ENCODE data around the gene ATP11B.

The ATP11B gene

GRCh38 chr3:182970811-182971418 lies 177.6 kb downstream of the ATP11B start:
- no peak for ATAC-seq
- TF ChIP-seq CREB5 (CRISPR knock-in tag; IDR thresholded peaks at IDR 0.05; ENCODE audit: low read depth) = no peak
- no peak for TF ChIP-seq TCF4 (CRISPR knock-in tag; IDR thresholded peaks at IDR 0.05; ENCODE audit: borderline replicate concordance)
- TF ChIP-seq TOX (CRISPR knock-in tag; IDR thresholded peaks at IDR 0.05; ENCODE audit: borderline replicate concordance) = no peak
- TF ChIP-seq ZNF8 (CRISPR knock-in tag; IDR thresholded peaks at IDR 0.05) = no peak
- no peak for TF ChIP-seq ZFP3 (CRISPR knock-in tag; IDR thresholded peaks at IDR 0.05)
- no peak for TF ChIP-seq ESRRG (CRISPR knock-in tag; IDR thresholded peaks at IDR 0.05)
- no peak for TF ChIP-seq OSR1 (CRISPR knock-in tag; IDR thresholded peaks at IDR 0.05)
- no peak for TF ChIP-seq ZFP30 (CRISPR knock-in tag; IDR thresholded peaks at IDR 0.05)
- TF ChIP-seq ZC3H10 (CRISPR knock-in tag; IDR thresholded peaks at IDR 0.05) = no peak
- no peak for TF ChIP-seq ARNTL (CRISPR knock-in tag; IDR thresholded peaks at IDR 0.05; ENCODE audit: borderline replicate concordance, low read depth)
- no peak for TF ChIP-seq ZNF70 (CRISPR knock-in tag; IDR thresholded peaks at IDR 0.05)
- TF ChIP-seq CSDC2 (CRISPR knock-in tag; IDR thresholded peaks at IDR 0.05) = no peak
- no peak for TF ChIP-seq GLIS3 (CRISPR knock-in tag; IDR thresholded peaks at IDR 0.05)
- no peak for TF ChIP-seq TSHZ2 (CRISPR knock-in tag; IDR thresholded peaks at IDR 0.05)
- TF ChIP-seq SNAI2 (CRISPR knock-in tag; IDR thresholded peaks at IDR 0.05) = no peak
- no peak for TF ChIP-seq ISL1 (CRISPR knock-in tag; IDR thresholded peaks at IDR 0.05)
- no peak for TF ChIP-seq RARB (CRISPR knock-in tag; IDR thresholded peaks at IDR 0.05)
- TF ChIP-seq, protein P1, sequence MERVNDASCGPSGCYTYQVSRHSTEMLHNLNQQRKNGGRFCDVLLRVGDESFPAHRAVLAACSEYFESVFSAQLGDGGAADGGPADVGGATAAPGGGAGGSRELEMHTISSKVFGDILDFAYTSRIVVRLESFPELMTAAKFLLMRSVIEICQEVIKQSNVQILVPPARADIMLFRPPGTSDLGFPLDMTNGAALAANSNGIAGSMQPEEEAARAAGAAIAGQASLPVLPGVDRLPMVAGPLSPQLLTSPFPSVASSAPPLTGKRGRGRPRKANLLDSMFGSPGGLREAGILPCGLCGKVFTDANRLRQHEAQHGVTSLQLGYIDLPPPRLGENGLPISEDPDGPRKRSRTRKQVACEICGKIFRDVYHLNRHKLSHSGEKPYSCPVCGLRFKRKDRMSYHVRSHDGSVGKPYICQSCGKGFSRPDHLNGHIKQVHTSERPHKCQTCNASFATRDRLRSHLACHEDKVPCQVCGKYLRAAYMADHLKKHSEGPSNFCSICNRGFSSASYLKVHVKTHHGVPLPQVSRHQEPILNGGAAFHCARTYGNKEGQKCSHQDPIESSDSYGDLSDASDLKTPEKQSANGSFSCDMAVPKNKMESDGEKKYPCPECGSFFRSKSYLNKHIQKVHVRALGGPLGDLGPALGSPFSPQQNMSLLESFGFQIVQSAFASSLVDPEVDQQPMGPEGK (CRISPR knock-in tag; IDR thresholded peaks at IDR 0.05; ENCODE audit: borderline replicate concordance) = no peak
- TF ChIP-seq, protein P2, sequence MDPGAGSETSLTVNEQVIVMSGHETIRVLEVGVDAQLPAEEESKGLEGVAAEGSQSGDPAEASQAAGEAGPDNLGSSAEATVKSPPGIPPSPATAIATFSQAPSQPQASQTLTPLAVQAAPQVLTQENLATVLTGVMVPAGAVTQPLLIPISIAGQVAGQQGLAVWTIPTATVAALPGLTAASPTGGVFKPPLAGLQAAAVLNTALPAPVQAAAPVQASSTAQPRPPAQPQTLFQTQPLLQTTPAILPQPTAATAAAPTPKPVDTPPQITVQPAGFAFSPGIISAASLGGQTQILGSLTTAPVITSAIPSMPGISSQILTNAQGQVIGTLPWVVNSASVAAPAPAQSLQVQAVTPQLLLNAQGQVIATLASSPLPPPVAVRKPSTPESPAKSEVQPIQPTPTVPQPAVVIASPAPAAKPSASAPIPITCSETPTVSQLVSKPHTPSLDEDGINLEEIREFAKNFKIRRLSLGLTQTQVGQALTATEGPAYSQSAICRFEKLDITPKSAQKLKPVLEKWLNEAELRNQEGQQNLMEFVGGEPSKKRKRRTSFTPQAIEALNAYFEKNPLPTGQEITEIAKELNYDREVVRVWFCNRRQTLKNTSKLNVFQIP (CRISPR knock-in tag; IDR thresholded peaks at IDR 0.05; ENCODE audit: borderline replicate concordance, low read depth) = no peak
- no peak for TF ChIP-seq BACH2 (CRISPR knock-in tag; IDR thresholded peaks at IDR 0.05; ENCODE audit: borderline replicate concordance)
